Breast epithelium (tissue), 3 donors: ENCODE data around the gene MAMDC4.

Source experiments
- POLR2A ChIP-seq: fragments of 450-650 bp; IDR thresholded peaks from one replicate; pipeline ENCODE4 v1.6.1; 2016; ENCODE audit warnings: antibody characterized with exemption, mild to moderate bottlenecking, moderate library complexity
- POLR2AphosphoS5 ChIP-seq, 3 donors: sonication (generic); formaldehyde crosslinking; IDR thresholded peaks; one replicate each; pipeline ENCODE4 v1.6.1; 2017; ENCODE audit warnings: antibody characterized with exemption in 3 of 3
- TF ChIP-seq, protein P1 (sequence below), 3 donors: fragments of 450-650 bp; IDR thresholded peaks; one replicate each; pipeline ENCODE4 v1.5.1; 2016 to 2017; ENCODE audit warnings: antibody characterized with exemption in 3 of 3, mild to moderate bottlenecking in 3 of 3, moderate library complexity in 3 of 3

DNA sequence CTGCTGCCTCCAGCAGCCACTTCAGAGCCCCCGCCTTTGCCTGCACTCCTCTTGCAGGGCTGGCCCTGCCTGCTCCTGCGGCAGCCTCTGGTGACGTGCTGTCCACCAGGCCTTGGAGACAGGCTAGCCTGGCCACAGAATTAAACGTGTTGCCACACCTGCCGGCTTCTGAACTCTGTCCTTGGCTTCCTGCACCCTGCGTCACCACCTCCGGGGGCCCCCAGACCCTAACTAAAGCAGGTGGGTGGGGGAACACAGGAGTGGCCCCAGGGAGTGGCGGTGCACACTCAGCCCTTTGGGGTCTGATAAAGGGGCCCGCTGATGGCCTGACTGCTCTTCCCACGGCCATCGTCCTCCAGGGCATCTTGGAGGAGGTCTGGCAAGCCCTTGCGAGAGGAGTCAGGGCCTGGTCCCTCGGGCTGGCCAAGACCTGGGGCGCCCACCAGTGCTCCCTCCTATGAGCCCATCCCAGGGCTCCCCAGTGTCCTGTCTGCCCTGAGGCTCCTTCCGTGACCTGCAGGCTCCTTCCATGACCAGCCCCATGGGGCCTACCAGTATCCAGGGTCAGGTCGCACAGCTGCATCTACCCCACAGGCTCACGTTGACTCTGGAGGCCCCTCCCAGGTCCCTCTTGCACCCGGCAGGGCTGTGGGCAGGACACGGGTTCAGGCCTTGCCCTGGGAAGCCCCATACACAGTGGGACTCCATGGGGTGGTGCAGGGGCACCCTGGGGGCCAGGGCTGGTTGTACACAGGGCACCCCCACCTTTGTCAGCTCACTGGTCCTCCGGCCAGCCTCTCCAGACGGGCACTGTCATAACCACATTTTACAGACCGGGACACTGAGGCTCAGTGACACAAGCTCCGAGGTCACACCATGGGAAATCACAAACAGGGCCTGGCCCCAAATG is 1.0 kb upstream of the MAMDC4 start:
- TF ChIP-seq POLR2A (no peak), POLR2AphosphoS5 (IDR thresholded peaks at IDR 0.05) (no peak)
- TF ChIP-seq, protein P1, sequence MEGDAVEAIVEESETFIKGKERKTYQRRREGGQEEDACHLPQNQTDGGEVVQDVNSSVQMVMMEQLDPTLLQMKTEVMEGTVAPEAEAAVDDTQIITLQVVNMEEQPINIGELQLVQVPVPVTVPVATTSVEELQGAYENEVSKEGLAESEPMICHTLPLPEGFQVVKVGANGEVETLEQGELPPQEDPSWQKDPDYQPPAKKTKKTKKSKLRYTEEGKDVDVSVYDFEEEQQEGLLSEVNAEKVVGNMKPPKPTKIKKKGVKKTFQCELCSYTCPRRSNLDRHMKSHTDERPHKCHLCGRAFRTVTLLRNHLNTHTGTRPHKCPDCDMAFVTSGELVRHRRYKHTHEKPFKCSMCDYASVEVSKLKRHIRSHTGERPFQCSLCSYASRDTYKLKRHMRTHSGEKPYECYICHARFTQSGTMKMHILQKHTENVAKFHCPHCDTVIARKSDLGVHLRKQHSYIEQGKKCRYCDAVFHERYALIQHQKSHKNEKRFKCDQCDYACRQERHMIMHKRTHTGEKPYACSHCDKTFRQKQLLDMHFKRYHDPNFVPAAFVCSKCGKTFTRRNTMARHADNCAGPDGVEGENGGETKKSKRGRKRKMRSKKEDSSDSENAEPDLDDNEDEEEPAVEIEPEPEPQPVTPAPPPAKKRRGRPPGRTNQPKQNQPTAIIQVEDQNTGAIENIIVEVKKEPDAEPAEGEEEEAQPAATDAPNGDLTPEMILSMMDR (IDR thresholded peaks at IDR 0.05) = no peak
